ENCODE data around the gene SLC16A10. TPM values are rescaled to one million over a fixed set of nuclear protein-coding genes. Genes with fewer than 3 reads are reported as not detected.
"Not testable (repeated sequence)": the region's sequence is repeated elsewhere in the genome, so short reads cannot be mapped to it uniquely, and the experiment has no call there.

SLC16A10 gene
- total and polyA plus RNA-seq, 2 of the 4 experiments (the other 2 are of a cell fraction): not detected

- no TSS peak for BruUV-seq (replicated peaks)
- Histone ChIP-seq H2BK20ac (ENCODE audit: low read depth, low read length) (no peak overlapping the region), H2AFZ (replicated peaks; ENCODE audit: low read length, poor library complexity) (no peak overlapping the region), H3K18ac (ENCODE audit: low read depth, low read length) (no peak overlapping the region), H3K14ac (replicated peaks; ENCODE audit: low read depth, low read length) (no peak overlapping the region), H2BK15ac (ENCODE audit: low read depth, low read length) (no peak overlapping the region), H3K27me3 (ENCODE audit: control insufficient read depth, insufficient read depth, low read length) (no peaks in the 10 kb centered on the region), H4K8ac (ENCODE audit: low read depth in 2 of 2, low read length in 2 of 2) (no peak overlapping the region), H3K4me3 (ENCODE audit: insufficient read depth, low read depth, low read length) (no peak overlapping the region), H3K79me1 (ENCODE audit: low read depth in 1 of 2, low read length in 2 of 2) (peaks cover 0 to 3% of the 10 kb centered on the region in 2 experiments; a peak in 1 of 4 replicates), H2AK5ac (ENCODE audit: low read depth, low read length) (no peak overlapping the region), H4K5ac (ENCODE audit: low read depth, low read length) (no peak overlapping the region), H4K20me1 (ENCODE audit: insufficient read depth, low read length) (no peaks in the 10 kb centered on the region), H3K36me3 (ENCODE audit: control insufficient read depth, insufficient read depth, low read length) (no peaks in the 10 kb centered on the region), H3K4ac (ENCODE audit: low read depth, low read length) (no peak overlapping the region), H3K56ac (ENCODE audit: extremely low read depth, insufficient read depth, low read length) (no peak overlapping the region), H4K91ac (ENCODE audit: insufficient read depth, low read depth, low read length) (no peak overlapping the region), H3K9me1 (ENCODE audit: insufficient read depth, low read length) (no peaks in the 10 kb centered on the region), H2BK5ac (ENCODE audit: low read depth, low read length, poor library complexity, severe bottlenecking) (no peak overlapping the region), H2BK120ac (ENCODE audit: low read depth, low read length) (no peak overlapping the region), H3K27ac (ENCODE audit: insufficient read depth, low read length) (no peak overlapping the region), H3K4me1 (ENCODE audit: control insufficient read depth, insufficient read depth, low read length) (peaks cover 2% of the 10 kb centered on the region; the same call in 1 of the 2 replicates), H2AK9ac (replicated peaks; ENCODE audit: low read depth, low read length, poor library complexity) (no peak overlapping the region), H3K9ac (ENCODE audit: low read depth, low read length) (no peak overlapping the region), H3K9me3 (ENCODE audit: control insufficient read depth, insufficient read depth, low read length) (no peaks in the 10 kb centered on the region), H3K4me2 (ENCODE audit: low read depth, low read length) (no peak overlapping the region), H3K23ac (ENCODE audit: low read depth, low read length) (no peak overlapping the region)
- intact Hi-C loops (cut with micrococcal nuclease) (loop anchor here (5.0 kb wide), 2 partner anchors 197 to 242 kb away; no protein-coding TSS in a partner anchor), in situ Hi-C loops (cut with MboI; ENCODE audit: low sequenced_read_pairs) (no loop called here), dilution Hi-C loops (cut with HindIII; ENCODE audit: low sequenced_read_pairs, unreplicated experiment) (no loop called here)
- CTCF ChIA-PET: no interaction called here
- no peak for ATAC-seq (ENCODE audit: low read depth)
- POLR2A ChIA-PET (ENCODE audit: unreplicated experiment): no interaction called here
- WGBS, 2 experiments (ENCODE audit: extremely low coverage in 2 of 2, insufficient read length in 1 of 2): 100% methylated on average over 3 of the region's 6 CpGs; no CpG with 5 or more reads in 1 of the 2 experiments
- no peak for DNase-seq
- TF ChIP-seq BHLHE40 (IDR thresholded peaks at IDR 0.05; ENCODE audit: low read depth, low read length) (no peak), SMC3 (IDR thresholded peaks at IDR 0.05; ENCODE audit: low read depth, low read length) (no peak), MAFK (IDR thresholded peaks at IDR 0.05; ENCODE audit: low read depth, low read length) (no peak)
These were observed 167.5 kb downstream of the SLC16A10 start for GRCh38 chr6:111254779-111255166.

GRCh38 chr6:111255838-111256237 lies 168.5 kb downstream of the SLC16A10 start:
- H4K20me1 ChIP-seq (ENCODE audit: insufficient read depth, low read length); H3K9ac ChIP-seq (ENCODE audit: low read depth, low read length); ATAC-seq (ENCODE audit: low read depth); H4K8ac ChIP-seq (ENCODE audit: low read depth in 2 of 2, low read length in 2 of 2); H3K4me3 ChIP-seq (ENCODE audit: insufficient read depth, low read depth, low read length); dilution Hi-C loops (cut with HindIII; ENCODE audit: low sequenced_read_pairs, unreplicated experiment); H3K56ac ChIP-seq (ENCODE audit: extremely low read depth, insufficient read depth, low read length); H3K9me3 ChIP-seq (ENCODE audit: control insufficient read depth, insufficient read depth, low read length); H2AK5ac ChIP-seq (ENCODE audit: low read depth, low read length); H2BK5ac ChIP-seq (ENCODE audit: low read depth, low read length, poor library complexity, severe bottlenecking); H3K14ac ChIP-seq (replicated peaks; ENCODE audit: low read depth, low read length); H3K36me3 ChIP-seq (ENCODE audit: control insufficient read depth, insufficient read depth, low read length); H4K91ac ChIP-seq (ENCODE audit: insufficient read depth, low read depth, low read length); H4K5ac ChIP-seq (ENCODE audit: low read depth, low read length); H3K4me1 ChIP-seq (ENCODE audit: control insufficient read depth, insufficient read depth, low read length); H3K27me3 ChIP-seq (ENCODE audit: control insufficient read depth, insufficient read depth, low read length); H3K18ac ChIP-seq (ENCODE audit: low read depth, low read length); POLR2A ChIA-PET (ENCODE audit: unreplicated experiment); H2AK9ac ChIP-seq (replicated peaks; ENCODE audit: low read depth, low read length, poor library complexity); H3K9me1 ChIP-seq (ENCODE audit: insufficient read depth, low read length); H3K4ac ChIP-seq (ENCODE audit: low read depth, low read length); H3K4me2 ChIP-seq (ENCODE audit: low read depth, low read length); H3K27ac ChIP-seq (ENCODE audit: insufficient read depth, low read length); H2BK20ac ChIP-seq (ENCODE audit: low read depth, low read length); H3K23ac ChIP-seq (ENCODE audit: low read depth, low read length); H2BK15ac ChIP-seq (ENCODE audit: low read depth, low read length); H2BK120ac ChIP-seq (ENCODE audit: low read depth, low read length); BruUV-seq (replicated peaks); DNase-seq; in situ Hi-C loops (cut with MboI; ENCODE audit: low sequenced_read_pairs); H2AFZ ChIP-seq (replicated peaks; ENCODE audit: low read length, poor library complexity): not testable (repeated sequence)
- intact Hi-C loops (cut with micrococcal nuclease): loop anchor here (5.0 kb wide), 2 partner anchors 199 to 244 kb away; no protein-coding TSS in a partner anchor
- CTCF ChIA-PET: interaction anchor here (1.5 kb wide), 1 partner anchor 13 kb away, joined by 3 read pairs; no protein-coding TSS in a partner anchor
- peaks cover 0 to 12% of the 10 kb centered on the region in 2 experiments; a peak in 2 of 4 replicates for H3K79me1 ChIP-seq (ENCODE audit: low read depth in 1 of 2, low read length in 2 of 2)
- WGBS, 2 experiments (ENCODE audit: extremely low coverage in 2 of 2, insufficient read length in 1 of 2): no CpG with 5 or more reads among the region's 2 CpGs
